ENCODE data around the gene KRT31.
"Not testable (repeated sequence)": the region's sequence is repeated elsewhere in the genome, so short reads cannot be mapped to it uniquely, and the experiment has no call there.

KRT31 gene

GRCh38 chr17:41439375-41439774, 42.0 kb upstream of the KRT31 start:
- in situ Hi-C loops (cut with HindIII; ENCODE audit: low sequenced_read_pairs): no loop called here
- H3K4me3 ChIP-seq (ENCODE audit: low read depth, low read length): no peak overlapping the region
- no peak for TF ChIP-seq CTCF (IDR thresholded peaks at IDR 0.05; ENCODE audit: low read depth, low read length, missing control alignments)
- no peak for DNase-seq (ENCODE audit: low read depth)

- no peak overlapping the region for H3K4me3 ChIP-seq (ENCODE audit: low read depth, low read length)
- in situ Hi-C loops (cut with HindIII; ENCODE audit: low sequenced_read_pairs): no loop called here
- no peak for TF ChIP-seq CTCF (IDR thresholded peaks at IDR 0.05; ENCODE audit: low read depth, low read length, missing control alignments)
- no peak for DNase-seq (ENCODE audit: low read depth)
Measured at GRCh38 chr17:41437769-41438168, 40.4 kb upstream of the KRT31 start.

- TF ChIP-seq CTCF (IDR thresholded peaks at IDR 0.05; ENCODE audit: low read depth, low read length, missing control alignments): no peak
- no peak for DNase-seq (ENCODE audit: low read depth)
- in situ Hi-C loops (cut with HindIII; ENCODE audit: low sequenced_read_pairs): no loop called here
- no peak overlapping the region for H3K4me3 ChIP-seq (ENCODE audit: low read depth, low read length)
Measured at GRCh38 chr17:41437254-41437653, 39.8 kb upstream of the KRT31 start.

GRCh38 chr17:41434415-41434814, 37.0 kb upstream of the KRT31 start:
- no peak for DNase-seq (ENCODE audit: low read depth)
- in situ Hi-C loops (cut with HindIII; ENCODE audit: low sequenced_read_pairs): no loop called here
- no peak for TF ChIP-seq CTCF (IDR thresholded peaks at IDR 0.05; ENCODE audit: low read depth, low read length, missing control alignments)
- H3K4me3 ChIP-seq (ENCODE audit: low read depth, low read length): no peak overlapping the region

GRCh38 chr17:41434005-41434404, 36.6 kb upstream of the KRT31 start:
- in situ Hi-C loops (cut with HindIII; ENCODE audit: low sequenced_read_pairs): no loop called here
- no peak for TF ChIP-seq CTCF (IDR thresholded peaks at IDR 0.05; ENCODE audit: low read depth, low read length, missing control alignments)
- no peak for DNase-seq (ENCODE audit: low read depth)
- H3K4me3 ChIP-seq (ENCODE audit: low read depth, low read length): no peak overlapping the region

GRCh38 chr17:41433586-41433985, 36.2 kb upstream of the KRT31 start:
- no peak for TF ChIP-seq CTCF (IDR thresholded peaks at IDR 0.05; ENCODE audit: low read depth, low read length, missing control alignments)
- H3K4me3 ChIP-seq (ENCODE audit: low read depth, low read length): no peak overlapping the region
- in situ Hi-C loops (cut with HindIII; ENCODE audit: low sequenced_read_pairs): no loop called here
- no peak for DNase-seq (ENCODE audit: low read depth)

GRCh38 chr17:41430376-41430775, 33.0 kb upstream of the KRT31 start:
- in situ Hi-C loops (cut with HindIII; ENCODE audit: low sequenced_read_pairs): not testable (repeated sequence)

More at GRCh38 chr17:41430376-41430775, 33.0 kb upstream of the KRT31 start:
- not testable (repeated sequence) for DNase-seq (ENCODE audit: low read depth); H3K4me3 ChIP-seq (ENCODE audit: low read depth, low read length)
